ENCODE results near the gene GMCL2.

Gene GMCL2

DNA sequence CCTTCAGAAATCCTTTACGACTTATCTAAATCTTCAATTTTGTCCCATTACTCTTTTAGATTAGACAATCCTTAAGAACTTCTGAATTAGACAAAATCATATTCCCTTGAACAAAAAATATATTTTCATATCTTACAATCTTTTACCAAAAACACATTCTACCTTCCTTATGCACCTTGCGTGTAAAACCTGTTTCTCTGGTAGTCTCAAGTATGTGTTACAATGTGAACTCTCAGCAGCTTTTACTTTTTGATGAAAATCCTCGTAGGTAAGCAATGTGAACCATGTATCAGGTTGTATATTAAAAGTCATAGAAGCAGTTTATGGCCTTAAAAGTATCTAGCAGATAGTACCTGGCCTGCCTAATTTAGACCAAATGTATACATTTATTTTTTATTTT is 12.7 kb downstream of the GMCL2 start:
- H3K4me3 ChIP-seq (ENCODE audit: low read depth, low read length) = no peak overlapping the region
- DNase-seq (ENCODE audit: low read depth) = no peak
- TF ChIP-seq, protein P1, sequence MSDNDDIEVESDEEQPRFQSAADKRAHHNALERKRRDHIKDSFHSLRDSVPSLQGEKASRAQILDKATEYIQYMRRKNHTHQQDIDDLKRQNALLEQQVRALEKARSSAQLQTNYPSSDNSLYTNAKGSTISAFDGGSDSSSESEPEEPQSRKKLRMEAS (IDR thresholded peaks at IDR 0.05; ENCODE audit: low read depth, low read length) = no peak
- TF ChIP-seq, protein P2, sequence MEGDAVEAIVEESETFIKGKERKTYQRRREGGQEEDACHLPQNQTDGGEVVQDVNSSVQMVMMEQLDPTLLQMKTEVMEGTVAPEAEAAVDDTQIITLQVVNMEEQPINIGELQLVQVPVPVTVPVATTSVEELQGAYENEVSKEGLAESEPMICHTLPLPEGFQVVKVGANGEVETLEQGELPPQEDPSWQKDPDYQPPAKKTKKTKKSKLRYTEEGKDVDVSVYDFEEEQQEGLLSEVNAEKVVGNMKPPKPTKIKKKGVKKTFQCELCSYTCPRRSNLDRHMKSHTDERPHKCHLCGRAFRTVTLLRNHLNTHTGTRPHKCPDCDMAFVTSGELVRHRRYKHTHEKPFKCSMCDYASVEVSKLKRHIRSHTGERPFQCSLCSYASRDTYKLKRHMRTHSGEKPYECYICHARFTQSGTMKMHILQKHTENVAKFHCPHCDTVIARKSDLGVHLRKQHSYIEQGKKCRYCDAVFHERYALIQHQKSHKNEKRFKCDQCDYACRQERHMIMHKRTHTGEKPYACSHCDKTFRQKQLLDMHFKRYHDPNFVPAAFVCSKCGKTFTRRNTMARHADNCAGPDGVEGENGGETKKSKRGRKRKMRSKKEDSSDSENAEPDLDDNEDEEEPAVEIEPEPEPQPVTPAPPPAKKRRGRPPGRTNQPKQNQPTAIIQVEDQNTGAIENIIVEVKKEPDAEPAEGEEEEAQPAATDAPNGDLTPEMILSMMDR (IDR thresholded peaks at IDR 0.05; ENCODE audit: low read depth, low read length) = no peak
- no peak for TF ChIP-seq POLR2A (IDR thresholded peaks at IDR 0.05; ENCODE audit: extremely low read depth, insufficient read length)
- TF ChIP-seq MYC (IDR thresholded peaks at IDR 0.05; ENCODE audit: low read depth, low read length) = no peak

DNA sequence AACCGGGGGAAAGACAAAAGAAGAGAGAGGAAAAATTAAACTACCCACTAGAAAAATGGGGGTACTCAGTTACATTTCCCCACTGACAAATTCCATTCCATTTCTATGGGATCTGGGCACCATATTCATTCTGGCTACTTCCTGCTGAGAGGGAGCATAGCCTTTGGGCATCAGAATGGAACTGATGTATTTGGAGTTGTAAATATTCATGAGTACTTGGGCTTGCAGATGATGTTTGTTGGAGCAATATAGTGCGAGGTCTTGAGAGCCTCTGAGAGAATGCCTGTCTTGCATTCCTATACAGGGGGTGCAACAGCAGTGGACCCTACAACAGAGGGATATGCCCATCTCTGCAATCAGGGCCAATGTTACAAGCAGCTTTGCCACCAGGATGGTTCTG is 16.7 kb downstream of the GMCL2 start:
- H3K4me3 ChIP-seq (ENCODE audit: low read depth, low read length) = no peak overlapping the region
- TF ChIP-seq, protein P1 (IDR thresholded peaks at IDR 0.05; ENCODE audit: low read depth, low read length) = no peak
- TF ChIP-seq POLR2A (IDR thresholded peaks at IDR 0.05; ENCODE audit: extremely low read depth, insufficient read length) = no peak
- TF ChIP-seq, protein P2 (IDR thresholded peaks at IDR 0.05; ENCODE audit: low read depth, low read length) = no peak
- no peak for TF ChIP-seq MYC (IDR thresholded peaks at IDR 0.05; ENCODE audit: low read depth, low read length)
- no peak for DNase-seq (ENCODE audit: low read depth)

DNA sequence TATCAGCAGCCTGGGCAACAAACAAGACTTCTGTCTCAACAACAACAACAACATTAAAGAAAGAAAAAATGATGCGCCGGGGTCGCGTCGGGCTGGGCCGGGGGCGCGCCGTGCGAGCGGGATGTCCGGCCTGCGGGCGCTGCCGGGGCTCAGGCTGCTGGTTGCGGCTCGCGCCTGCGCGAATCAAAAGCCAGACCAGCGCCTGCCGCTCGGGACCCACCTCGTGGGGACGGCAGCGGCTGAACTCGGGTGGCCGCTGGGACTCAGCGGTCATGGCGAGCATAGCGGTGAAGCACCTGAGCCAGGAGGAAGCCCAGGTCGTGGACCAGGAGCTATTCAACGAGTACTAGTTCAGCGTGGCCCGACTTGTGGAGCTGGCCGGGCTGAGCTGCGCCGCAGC is 21.6 kb downstream of the GMCL2 start:
- no peak overlapping the region for H3K4me3 ChIP-seq (ENCODE audit: low read depth, low read length)
- no peak for DNase-seq (ENCODE audit: low read depth)
- TF ChIP-seq MYC (IDR thresholded peaks at IDR 0.05; ENCODE audit: low read depth, low read length) = no peak
- TF ChIP-seq, protein P2 (IDR thresholded peaks at IDR 0.05; ENCODE audit: low read depth, low read length) = no peak
- no peak for TF ChIP-seq POLR2A (IDR thresholded peaks at IDR 0.05; ENCODE audit: extremely low read depth, insufficient read length)
- TF ChIP-seq, protein P1 (IDR thresholded peaks at IDR 0.05; ENCODE audit: low read depth, low read length) = no peak

DNA sequence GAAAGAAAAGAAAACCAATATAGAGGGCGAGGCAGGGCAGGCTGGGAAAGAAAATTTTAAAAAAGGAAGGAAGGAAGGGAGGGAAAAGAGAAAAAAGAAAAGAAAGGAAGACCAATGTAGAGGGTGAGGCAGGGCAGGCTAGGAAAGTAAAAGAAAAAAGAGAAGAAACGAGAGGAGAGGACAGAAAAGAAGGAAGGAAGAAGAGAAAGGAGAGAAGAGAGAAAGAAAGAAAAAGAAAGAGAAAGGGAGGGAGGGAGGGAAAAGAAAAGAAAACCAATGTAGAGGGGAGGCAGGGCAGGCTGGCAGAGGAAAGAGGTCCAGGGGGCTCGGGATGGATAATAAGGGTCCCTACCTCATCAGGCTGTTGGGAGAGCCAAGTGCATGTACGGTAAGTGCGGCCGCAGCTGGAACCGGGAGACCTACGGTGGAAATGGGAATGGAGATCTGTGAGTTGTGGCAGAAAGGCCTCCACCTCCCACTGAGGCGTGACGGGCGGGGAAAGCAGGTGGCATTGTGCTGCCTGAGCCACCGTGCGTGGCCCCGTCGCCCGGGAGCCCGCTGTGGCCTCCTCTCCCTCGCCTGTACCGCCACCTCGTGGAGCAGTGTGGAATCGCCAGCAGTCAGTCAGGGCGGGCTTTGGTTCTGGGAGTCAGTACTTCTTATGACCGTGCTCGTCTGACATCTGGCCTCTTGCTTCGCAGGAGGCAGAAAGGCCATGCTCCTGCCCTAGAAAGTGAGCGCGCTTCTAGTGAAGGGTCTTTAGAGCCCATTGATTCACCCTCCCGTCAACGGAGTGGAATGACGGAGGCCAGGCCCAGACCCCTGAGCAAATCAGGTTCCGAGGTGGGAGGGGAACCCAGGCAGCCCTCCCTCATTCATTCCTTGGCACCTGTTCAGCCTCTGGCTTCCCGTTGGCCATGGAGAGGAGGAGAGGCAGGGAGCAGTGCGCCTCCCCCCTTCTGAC is 23.1 kb downstream of the GMCL2 start:
- peak; percentile 80 for DNase-seq (ENCODE audit: low read depth)
- no peak overlapping the region for H3K4me3 ChIP-seq (ENCODE audit: low read depth, low read length)
- TF ChIP-seq, protein P1 (IDR thresholded peaks at IDR 0.05; ENCODE audit: low read depth, low read length) = peak; percentile 77
- TF ChIP-seq, protein P2 (IDR thresholded peaks at IDR 0.05; ENCODE audit: low read depth, low read length) = peak; percentile 94
- peak; percentile 59 for TF ChIP-seq MYC (IDR thresholded peaks at IDR 0.05; ENCODE audit: low read depth, low read length)
- TF ChIP-seq POLR2A (IDR thresholded peaks at IDR 0.05; ENCODE audit: extremely low read depth, insufficient read length) = no peak

DNA sequence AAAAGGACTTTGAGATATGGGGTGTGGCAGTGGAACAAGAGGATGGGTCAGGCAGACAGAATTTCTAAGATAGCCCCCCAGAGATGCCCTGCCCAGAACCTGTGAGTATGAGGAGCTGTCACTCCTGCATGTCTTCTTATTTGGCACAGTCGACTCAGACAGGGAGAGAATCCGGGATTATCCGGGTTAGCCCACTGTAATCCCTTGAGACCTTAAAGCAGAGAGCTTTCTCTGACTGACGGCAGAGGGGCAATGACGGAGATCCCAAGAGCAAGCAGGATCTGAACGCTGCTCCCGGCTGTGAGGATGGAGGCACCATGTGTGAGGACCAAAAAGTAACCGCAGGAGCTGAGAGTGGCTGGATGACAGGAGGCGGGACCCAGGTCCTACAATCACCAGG is 24.7 kb downstream of the GMCL2 start:
- no peak for DNase-seq (ENCODE audit: low read depth)
- TF ChIP-seq, protein P2 (IDR thresholded peaks at IDR 0.05; ENCODE audit: low read depth, low read length) = no peak
- H3K4me3 ChIP-seq (ENCODE audit: low read depth, low read length) = no peak overlapping the region
